GM19397 (cell line): ENCODE measurements around the gene ERN2.
"Not testable (repeated sequence)": the region's sequence is repeated elsewhere in the genome, so short reads cannot be mapped to it uniquely, and the experiment has no call there.

Experiments
- ATAC-seq: cut with Tn5 transposase; IDR thresholded peaks from one replicate; pipeline ENCODE4 v1.9.1; 2021; ENCODE audit warnings: mild to moderate bottlenecking, moderate library complexity; ENCODE audit not compliant: unreplicated experiment

ERN2 gene

DNA sequence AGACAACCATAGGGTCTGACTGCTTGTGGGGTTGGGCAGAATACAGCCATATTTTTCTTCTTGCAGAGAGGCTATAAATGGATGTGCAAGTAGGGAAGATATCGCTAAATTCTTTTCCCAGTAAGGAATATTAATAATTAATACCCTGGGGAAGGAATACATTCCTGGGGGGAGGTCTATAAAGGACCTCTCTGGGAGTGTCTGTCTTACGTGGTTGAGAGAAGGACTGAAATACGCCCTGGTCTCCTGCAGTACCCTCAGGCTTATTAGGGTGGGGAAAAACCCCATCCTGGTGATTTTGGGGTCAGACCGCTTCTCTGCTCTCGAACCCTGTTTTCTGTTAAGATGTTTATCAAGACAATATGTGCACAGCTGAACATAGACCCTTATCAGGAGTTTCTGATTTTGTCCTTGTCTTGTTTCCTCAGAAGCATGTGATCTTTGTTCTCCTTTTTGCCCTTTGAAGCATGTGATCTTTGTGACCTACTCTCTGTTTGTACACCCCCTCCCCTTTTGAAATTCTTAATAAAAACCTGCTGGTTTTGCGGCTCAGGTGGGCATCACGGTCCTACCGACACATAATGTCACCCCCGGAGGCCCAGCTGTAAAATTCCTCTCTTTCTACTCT, 9.7 kb upstream of the ERN2 start:
- ATAC-seq = not testable (repeated sequence)

DNA sequence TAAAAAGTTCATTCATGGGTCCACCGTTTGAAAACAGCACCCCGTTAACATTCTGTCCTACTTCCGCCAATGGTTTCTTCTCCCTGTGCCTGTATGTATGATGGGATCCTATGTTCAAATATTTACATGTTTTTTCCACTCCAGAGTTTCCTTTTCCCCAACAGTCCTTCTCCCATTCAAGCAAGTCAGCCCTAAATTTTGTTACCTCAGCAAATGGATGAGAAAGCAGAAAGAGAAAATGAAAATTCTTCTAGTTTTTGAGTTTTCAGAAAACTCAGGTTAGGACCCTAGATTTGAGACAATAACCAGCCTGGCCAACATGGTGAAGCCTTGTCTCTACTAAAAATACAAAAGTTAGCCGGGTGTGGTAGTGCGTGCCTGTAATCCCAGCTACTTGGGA, 3.5 kb upstream of the ERN2 start:
- no peak for ATAC-seq

DNA sequence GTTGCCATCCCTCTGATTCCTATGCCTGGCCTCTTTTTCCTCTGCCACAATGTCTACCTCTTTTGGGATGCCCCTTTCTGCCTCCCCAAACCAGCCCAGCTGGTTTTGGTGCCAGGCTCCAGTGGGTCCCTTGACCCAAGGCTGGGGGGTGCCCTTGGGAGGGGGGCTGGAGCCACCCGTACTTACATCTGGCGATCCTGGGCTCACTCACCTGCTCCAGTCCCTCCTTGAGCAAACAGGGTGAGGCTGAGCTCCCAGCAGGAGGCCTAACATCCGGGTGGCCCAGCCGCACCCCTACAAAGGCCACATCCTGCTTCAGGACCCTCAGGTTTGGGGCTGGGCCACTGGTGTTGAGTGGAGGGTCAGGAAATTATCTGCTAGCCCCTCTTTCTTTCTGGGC, 1.2 kb downstream of the ERN2 start:
- ATAC-seq = no peak

DNA sequence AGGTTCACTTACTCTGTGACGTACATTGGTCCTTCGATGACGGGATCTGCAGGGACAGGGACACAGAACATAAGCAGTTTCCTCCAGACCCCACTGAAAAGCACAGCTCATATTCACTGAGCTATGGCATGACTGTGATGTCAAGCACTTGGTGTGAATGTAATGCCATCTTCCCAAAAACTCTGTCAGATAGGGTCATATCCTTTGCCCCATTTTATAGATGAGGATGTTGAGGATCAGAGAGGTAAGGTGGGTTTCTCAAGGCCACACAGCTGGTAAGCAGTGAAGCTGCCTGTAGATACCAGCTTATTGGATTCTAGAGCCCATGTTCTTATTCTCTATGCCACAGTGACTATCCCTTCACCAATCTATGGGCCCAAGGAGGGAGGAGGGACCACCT, 2.5 kb downstream of the ERN2 start:
- ATAC-seq = no peak

DNA sequence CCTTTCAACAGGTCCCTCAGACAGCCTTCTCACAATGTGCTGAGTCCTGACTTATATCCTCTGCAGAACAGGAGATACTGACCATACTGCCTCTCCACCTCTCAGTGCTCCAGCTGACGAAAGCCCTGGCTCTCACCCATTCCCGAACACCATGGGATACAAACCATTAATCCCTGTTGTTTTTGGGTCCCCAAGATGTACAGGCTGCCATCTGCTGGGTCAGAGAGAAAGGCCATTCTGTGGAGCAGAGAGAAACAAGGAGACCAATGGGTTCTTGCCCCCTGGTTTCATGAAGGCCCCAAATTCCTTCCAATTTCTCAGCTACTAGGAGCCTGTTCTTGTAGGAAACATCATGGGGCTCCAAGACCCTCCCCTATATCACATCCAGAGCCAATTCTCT, 3.0 kb downstream of the ERN2 start:
- no peak for ATAC-seq

DNA sequence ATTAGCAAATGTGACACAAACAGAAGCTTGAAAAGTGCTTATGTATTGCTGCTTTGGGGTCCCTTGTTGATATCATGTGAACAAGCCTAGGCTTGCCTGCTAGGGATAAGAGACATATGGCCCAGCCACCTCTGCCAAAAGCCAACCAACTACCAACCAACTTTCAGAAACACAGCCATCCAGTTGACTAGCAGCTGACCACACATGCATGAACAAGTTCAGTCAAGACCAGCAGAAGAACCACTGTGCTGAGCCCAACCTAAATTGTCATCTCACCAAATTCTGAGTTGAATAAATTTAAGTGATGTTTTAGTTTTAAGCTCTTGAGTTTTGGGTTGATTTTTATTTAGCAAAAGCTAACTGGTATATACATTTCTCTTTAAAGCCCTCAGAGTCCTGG, 3.5 kb downstream of the ERN2 start:
- no peak for ATAC-seq

DNA sequence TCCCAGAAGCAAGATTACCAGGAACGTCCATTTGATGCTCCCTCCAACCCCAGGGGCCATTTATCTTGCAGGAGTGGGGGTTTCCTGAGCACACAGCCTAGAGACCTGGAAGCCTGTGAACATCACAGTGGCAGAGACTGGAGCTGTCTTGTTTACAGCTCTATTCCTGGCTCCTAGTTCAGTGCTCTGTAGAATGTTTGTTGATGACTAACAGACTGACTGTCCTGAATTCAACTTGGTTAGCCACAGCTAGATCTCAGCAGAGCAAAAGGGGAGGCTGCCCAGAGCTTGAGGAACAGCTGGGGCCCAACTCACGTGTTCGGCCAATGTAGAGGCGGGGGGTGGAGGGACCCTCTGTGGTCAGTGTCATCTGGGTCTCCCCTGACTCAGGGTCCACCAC, 6.6 kb downstream of the ERN2 start:
- no peak for ATAC-seq

DNA sequence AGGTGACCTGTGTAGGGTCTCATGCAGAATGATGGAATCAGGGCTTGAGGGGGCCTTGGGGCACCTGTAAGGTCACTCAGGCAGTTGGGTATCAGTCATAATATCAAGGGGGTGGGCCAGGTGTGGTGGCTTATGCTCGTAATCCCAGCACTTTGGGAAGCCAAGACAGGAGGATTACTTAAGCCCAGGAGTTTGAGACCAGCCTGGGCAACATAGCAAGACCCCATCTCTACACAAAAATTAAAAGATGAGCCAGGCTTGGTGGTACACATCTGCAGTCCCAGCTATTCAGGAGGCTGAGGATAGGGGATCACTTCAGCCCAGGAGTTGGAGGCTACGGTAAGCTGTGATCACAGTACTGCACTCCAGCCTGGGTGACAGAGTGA, 7.5 kb downstream of the ERN2 start:
- ATAC-seq = no peak

DNA sequence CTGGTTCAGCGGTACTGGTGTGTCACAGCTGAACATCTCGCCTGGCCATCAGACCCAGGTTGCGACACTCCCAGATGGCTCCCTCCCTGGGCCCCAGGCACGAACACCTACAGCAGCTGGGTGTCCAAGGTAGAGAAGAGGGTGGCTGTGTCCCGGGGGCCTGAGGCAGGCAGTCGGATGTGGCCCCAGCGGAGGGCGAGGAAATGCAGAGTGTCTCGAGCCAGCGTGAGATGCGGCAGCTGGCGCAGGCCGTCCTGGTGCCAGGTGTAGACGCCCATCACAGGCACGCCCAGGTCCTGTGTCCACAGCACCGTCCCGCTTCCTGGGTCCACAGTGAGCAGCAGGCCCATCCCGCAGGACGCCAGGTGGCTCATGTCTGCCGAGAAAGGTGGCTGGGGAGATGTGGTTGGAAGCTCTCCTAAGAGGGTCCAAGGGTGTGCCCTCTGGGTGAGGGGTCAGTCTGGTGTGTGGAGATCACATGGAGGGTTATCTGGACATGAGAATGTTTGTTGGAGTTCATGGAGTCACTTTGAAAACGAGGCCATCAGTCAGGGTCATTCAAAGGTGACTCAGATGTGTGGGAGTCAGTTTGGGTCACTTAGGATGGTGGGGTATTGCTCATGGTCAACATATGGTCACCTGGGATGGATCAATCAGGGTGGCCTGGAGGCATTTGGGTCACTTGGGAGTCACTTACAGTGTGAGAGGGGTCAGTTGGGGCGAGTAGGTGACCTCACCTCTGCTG, 8.1 kb downstream of the ERN2 start:
- ATAC-seq = no peak

DNA sequence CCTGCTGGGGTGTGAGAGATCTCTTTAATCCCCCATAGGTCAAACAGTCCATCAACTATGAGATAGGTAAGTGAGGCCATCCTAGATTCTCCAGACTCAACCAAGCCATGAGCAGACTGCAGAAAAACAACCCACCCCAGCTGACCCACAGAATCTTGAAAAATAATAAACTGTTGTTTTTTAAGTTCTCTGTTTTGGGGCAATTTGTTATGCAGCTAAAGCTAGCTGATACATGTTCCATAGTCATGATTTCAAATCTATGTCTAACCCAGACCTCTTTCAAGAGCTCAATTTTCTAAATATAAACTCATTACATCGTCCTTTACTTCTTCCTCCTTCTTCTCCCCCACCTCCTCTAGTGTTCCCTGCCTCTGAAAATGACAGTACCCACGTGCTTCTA, 10.1 kb downstream of the ERN2 start:
- no peak for ATAC-seq

DNA sequence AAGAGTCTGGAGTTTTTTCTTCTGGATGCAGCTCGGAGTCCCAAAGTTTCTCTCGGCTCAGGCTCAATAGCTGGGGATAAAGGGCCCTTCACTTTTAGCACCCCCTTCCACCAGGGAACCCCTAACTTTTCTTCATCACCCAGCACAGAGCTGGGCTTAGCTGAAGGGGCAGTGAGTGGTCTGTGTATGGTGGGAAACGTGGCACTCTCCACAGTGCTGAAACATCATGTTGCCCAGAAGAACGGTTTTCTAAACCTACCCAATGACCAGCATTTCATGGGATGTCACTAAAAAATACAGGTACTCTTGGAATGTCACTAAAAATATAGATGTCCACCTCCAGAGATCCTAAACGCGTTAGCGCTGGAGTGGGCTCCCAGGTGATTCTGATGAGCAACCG, 12.0 kb downstream of the ERN2 start:
- ATAC-seq = no peak

DNA sequence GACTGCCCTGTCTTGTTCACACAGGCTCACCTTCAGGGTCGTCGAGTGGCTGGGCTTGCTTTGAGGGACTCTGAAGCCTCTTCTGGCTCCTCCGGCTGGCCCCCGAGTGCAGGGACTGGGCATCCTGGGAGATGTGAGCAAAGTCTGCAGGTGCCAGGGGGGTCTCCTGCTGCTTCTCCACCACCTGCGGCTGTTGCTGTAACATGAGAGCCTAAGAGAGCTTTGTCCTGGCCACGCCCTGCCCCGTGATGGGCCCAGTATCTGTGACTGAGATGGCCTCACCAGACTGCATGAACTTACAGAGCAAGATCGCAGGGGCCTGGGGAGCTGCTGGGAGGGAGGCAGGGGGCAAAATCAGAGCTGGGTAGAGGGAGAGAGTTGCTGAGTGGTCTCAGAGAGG, 12.5 kb downstream of the ERN2 start:
- ATAC-seq = no peak

DNA sequence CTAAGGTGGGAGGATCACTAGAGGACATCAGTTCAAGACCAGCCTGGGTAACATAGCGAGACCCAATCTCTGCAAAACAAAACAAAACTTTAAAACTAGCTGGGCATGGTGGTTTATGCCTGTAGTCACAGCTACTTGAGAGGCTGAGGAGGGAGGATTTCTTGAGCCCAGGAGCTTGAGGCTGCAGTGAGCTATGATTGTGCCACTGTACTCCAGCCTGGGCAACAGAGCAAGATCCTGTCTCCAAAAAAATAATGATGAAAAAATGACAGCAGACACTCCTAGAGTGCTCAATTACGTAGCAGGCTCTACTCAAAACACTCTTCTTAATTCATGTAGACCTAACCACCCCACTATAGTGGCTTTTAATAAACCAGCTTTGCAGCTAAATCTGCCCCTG, 12.9 kb downstream of the ERN2 start:
- no peak for ATAC-seq

DNA sequence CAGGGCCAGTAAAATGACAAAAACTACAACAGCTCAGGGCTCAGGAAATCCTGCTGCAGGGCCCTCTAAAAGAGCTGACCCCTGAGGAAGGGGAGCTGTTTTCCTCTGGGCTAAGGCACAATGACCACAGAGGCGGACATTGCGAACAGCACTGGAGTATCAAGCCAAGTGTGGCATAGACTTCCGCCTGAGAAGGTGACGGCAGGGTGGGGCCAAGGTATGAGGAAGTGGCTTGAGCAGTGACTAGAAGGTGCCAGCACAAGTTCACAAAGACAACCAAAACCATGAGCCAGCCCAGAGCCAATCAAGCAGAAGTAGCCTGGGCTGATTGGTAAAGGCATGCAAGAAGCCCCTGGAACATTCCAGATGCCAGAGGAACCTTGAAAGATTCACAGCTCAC, 13.9 kb downstream of the ERN2 start:
- no peak for ATAC-seq

DNA sequence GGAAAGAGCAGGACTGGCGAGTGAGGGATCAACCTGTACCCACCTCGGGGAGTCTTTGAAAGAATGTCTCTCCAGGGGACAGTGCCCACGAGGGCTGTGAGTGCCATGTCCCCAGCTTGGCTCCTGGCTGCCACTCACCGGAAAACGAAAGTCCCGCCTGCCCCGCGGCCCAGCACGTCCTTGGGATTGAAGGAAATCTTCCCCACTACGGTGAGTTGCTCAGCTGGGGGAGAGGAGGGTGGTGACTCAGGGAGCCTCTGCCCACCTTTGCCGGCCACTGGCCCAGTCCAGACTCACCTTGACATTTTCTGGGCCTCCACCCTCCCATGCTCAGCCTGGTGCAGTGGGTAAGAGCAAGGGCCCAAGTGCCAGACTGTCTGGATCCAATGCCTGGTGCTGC, 17.3 kb downstream of the ERN2 start:
- ATAC-seq = no peak

DNA sequence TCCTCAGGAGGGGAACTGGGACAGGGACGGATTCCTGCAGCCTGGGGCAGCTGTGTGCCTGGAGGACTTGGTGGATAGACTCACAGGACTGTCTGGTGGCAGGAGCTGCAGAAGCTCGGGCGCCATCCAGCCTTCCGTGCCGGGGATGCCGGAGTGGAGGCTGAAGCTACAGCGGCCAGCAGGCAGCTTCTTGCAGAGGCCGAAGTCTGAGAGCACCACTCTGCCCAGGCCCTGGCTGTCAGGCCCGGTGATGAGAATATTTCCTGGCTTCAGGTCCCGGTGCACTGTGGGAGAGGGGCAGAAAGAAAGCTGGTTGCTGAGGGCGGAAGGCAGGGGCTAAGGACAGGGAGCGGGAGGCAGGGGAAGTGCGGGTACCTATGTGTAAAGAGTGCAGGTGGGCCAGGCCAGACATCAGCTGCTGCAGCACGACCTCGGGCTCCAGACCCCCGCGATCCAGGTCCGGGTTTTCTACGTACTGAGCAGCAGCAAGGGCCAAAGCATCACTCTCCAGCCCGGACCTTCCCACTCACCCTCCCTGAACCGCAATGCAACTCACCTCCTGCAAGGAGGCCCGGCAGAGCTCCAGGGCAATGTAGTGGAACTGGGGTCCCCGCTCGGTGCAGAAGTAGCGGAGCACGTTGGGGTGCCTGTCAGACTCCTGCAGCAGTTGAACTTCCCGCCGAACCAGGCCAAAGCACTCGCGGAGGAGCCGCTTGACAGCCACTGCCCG, 18.2 kb downstream of the ERN2 start:
- no peak for ATAC-seq

DNA sequence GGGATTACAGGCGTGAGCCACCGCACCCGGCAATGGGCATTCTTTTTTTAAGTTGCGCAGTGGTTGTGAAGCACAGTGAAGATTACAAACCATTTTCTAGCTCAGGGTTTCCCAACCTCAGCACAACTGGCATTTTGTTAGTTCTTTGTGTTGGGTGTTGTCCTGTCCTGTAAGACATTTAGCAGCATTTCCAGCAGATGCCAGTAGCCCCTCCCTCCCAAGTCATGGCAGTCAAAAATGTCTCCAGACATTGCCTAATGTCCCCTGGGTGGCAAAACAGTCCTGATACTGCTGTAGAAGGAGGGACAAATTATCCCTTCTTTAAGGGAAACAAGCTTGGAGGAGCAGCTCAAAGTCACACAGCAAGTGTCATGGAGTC, 18.8 kb downstream of the ERN2 start:
- ATAC-seq = no peak

DNA sequence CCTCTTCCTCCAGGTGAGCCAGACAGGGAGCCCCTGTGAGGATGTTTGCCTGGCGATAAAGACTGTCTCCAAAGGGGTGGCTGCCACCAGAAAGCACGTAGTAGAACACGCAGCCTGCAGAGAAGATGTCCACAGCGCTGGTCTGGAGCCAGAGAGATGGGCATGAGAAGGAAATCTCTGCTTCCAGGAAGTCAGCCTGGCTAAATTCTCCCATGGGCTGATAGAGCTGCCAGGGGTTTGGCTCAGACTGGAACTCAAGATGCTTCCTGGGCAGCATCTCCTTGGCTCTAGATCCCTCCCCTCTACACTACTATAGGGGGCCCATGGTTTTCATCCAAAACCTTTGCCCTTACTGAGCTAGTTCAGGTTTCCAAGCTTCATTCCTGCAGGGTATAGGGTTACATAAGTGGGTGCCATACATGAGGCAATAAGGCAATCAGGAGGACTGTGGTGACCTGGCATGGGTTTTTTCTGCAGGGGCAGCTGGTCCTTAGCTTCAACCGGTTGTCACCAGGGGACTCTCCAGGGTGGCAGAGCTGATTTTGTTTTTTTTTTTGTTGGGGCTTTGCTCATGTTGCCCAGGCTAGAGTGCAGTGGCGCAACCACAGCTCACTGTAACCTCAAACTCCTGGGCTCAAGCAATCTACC, 20.7 kb downstream of the ERN2 start:
- ATAC-seq = no peak

DNA sequence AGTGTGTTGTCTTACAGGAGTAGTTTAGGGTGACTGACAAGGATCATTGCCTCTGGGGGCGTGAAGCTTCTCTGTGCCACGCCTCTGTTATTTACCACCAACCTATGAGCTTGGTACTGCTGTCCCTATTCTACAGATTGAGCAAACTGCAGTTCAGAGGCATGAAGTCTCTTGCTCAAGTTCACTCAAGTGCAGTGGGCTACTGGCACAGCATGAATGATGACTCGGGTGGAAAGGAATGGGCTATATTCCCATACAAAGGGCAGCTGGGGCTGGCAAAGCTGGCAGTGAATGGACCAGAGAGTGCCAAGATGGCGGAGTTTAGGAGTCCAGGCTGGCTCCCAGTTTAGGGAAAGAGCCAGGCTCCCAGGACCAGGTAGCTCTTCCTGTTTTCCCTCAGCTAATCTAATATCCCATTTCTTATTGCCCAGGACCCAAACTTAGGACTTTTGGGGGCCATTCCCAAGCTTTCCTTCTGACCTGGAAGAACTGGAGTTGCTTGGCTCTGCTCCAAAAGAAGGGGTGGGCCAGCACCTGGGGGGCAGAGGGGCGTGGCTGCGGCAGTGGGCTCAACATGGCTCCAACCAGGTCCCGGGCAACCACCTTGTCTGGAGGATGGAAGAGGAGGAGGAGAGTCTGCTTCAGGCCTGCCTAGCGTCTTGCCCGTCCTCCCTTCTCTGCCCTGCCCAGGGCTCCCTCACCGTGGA, 21.4 kb downstream of the ERN2 start:
- no peak for ATAC-seq

DNA sequence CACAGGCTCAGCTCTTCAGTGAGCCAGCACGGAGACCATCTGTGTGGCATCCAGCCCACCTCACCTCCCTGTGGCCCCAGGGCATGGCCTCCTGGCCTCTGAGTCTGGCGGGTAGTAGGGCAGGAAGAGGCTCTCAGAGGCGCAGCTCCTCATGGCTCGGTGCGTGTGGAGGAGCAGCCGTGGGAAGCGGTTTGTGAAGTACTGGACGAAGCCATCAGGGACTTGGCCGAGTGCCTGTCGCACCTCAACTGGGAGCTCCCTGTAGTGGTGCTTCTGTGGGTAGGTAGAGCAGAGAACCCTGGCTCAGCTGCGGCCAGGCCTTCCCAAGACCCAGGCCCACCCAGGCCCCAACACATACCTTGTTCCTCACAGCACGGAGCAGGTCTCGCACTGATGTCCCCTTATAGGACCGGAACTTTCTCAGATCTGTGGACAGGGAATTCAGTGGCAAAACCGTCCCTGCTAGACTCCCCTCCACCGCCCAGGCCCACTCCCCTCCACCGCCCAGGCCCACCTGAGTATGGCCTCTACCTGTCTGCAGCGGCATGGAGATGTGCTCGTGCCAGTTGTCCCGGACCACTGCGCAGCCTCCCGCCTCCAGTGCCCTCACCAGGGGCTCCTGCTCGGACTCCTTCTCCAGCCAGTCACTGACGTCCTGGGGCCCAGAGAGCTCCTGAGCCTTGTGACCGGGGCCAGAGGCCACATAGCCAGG, 22.1 kb downstream of the ERN2 start:
- ATAC-seq = no peak
